GM06990 (cell line): Measurements from ENCODE around the gene OPRL1.

Experiments
- DNase-seq: peaks from one replicate; pipeline ENCODE4 v3.0.0-alpha.2; 2011; ENCODE audit not compliant: insufficient read length; ENCODE audit errors: extremely low read depth
- H3K27me3 ChIP-seq: replicated peaks from 2 replicates; pipeline ENCODE4 v1.6.0; 2011; ENCODE audit warnings: low read length; ENCODE audit not compliant: control insufficient read depth, insufficient read depth
- H3K36me3 ChIP-seq: 2 replicates; pipeline ENCODE4 v1.5.1; 2011; ENCODE audit warnings: low read length; ENCODE audit not compliant: control insufficient read depth, insufficient read depth
- H3K4me3 ChIP-seq: replicated peaks from 2 replicates; pipeline ENCODE4 v1.5.1; 2011; ENCODE audit warnings: low read depth, mild to moderate bottlenecking, control low read depth, low read length
- TF ChIP-seq, protein P1 (sequence below): IDR thresholded peaks from 2 replicates; pipeline ENCODE4 v1.5.1; 2011; ENCODE audit warnings: low read length, control low read depth, mild to moderate bottlenecking, inconsistent platforms; ENCODE audit not compliant: insufficient read depth, poor library complexity, severe bottlenecking

The OPRL1 gene

GRCh38 chr20:64099880-64100565, 20.1 kb downstream of the OPRL1 start:
- peak; percentile 47 for DNase-seq
- H3K36me3 ChIP-seq = no peaks in the 10 kb centered on the region
- TF ChIP-seq, protein P1, sequence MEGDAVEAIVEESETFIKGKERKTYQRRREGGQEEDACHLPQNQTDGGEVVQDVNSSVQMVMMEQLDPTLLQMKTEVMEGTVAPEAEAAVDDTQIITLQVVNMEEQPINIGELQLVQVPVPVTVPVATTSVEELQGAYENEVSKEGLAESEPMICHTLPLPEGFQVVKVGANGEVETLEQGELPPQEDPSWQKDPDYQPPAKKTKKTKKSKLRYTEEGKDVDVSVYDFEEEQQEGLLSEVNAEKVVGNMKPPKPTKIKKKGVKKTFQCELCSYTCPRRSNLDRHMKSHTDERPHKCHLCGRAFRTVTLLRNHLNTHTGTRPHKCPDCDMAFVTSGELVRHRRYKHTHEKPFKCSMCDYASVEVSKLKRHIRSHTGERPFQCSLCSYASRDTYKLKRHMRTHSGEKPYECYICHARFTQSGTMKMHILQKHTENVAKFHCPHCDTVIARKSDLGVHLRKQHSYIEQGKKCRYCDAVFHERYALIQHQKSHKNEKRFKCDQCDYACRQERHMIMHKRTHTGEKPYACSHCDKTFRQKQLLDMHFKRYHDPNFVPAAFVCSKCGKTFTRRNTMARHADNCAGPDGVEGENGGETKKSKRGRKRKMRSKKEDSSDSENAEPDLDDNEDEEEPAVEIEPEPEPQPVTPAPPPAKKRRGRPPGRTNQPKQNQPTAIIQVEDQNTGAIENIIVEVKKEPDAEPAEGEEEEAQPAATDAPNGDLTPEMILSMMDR = no peak
- H3K27me3 ChIP-seq = peaks cover 1% of the 10 kb centered on the region; the same call in 1 of the 2 replicates
- no peak overlapping the region for H3K4me3 ChIP-seq

- no peak for DNase-seq
- Histone ChIP-seq H3K27me3 (peaks cover 1% of the 10 kb centered on the region; the same call in 1 of the 2 replicates), H3K4me3 (no peak overlapping the region), H3K36me3 (no peaks in the 10 kb centered on the region)
- TF ChIP-seq, protein P1 = no peak
Observed at GRCh38 chr20:64100566-64100888, 20.6 kb downstream of the OPRL1 start.

GRCh38 chr20:64100946-64101688, 21.2 kb downstream of the OPRL1 start:
- H3K27me3 ChIP-seq = peaks cover 1% of the 10 kb centered on the region
- DNase-seq = no peak
- H3K36me3 ChIP-seq = no peaks in the 10 kb centered on the region
- TF ChIP-seq, protein P1 = no peak
- H3K4me3 ChIP-seq = no peak overlapping the region

- H3K27me3 ChIP-seq = peaks cover 1% of the 10 kb centered on the region
- no peak overlapping the region for H3K4me3 ChIP-seq
- H3K36me3 ChIP-seq = no peaks in the 10 kb centered on the region
- TF ChIP-seq, protein P1 = peak; percentile 68
- DNase-seq = peak; percentile 50
Observed at GRCh38 chr20:64101731-64102621, 22.1 kb downstream of the OPRL1 start.

GRCh38 chr20:64102647-64103354, 22.9 kb downstream of the OPRL1 start:
- Histone ChIP-seq H3K4me3 (no peak overlapping the region), H3K27me3 (peaks cover 1% of the 10 kb centered on the region), H3K36me3 (no peaks in the 10 kb centered on the region)
- no peak for DNase-seq
- TF ChIP-seq, protein P1 = no peak
